Fibroblast of skin of abdomen (primary cell): ENCODE data around the gene KIFC1.

Experiments used
- DNase-seq: peaks from one replicate; pipeline ENCODE4 v3.0.0-alpha.2; 2013

KIFC1 gene

DNA sequence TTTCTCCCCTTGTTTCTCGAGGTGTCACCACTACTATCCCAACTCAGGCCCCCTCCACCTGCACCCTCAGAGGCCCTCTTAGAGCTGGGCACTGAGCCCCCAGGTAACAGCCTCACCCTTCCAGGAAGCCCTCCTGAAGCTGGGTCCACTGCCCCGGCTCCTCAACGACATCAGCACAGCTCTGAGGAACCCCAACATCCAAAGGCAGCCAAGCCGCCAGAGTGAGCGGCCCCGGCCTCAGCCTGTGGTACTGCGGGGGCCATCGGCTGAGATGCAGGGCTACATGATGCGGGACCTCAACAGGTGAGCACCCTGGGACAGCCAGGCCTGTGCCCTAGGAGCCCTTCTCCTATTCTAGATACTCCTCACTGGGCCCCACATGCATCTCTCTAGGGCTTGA, 49.8 kb downstream of the KIFC1 start:
- no peak for DNase-seq

DNA sequence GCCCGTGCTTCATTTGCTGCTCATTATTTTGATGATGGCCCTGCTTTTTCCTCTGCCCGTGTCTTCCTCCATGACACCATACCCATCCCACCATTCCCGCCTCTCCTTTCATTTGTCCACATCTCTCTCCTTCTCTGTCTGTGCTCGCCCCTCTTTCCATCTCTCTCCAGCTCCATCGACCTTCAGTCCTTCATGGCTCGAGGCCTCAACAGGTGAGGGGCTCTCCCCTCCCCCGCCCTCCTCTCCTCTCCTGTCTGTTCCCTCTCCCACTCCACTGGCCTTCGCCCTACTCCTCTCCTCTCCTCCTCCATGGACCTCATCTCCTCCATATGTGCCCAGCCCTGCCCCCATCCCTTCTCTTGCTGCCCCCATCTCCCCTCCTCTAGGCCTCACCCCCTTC, 50.7 kb downstream of the KIFC1 start:
- DNase-seq = no peak

DNA sequence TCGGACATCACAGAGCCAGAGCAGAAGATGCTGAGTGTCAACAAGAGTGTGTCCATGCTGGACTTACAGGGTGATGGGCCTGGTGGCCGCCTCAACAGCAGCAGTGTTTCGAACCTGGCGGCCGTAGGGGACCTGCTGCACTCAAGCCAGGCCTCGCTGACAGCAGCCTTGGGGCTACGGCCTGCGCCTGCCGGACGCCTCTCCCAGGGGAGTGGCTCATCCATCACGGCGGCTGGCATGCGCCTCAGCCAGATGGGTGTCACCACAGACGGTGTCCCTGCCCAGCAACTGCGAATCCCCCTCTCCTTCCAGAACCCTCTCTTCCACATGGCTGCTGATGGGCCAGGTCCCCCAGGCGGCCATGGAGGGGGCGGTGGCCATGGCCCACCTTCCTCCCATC, 51.4 kb downstream of the KIFC1 start:
- no peak for DNase-seq

- DNase-seq = no peak
These were observed 52.2 kb downstream of the KIFC1 start for GRCh38 chr6:33443619-33444504.

DNA sequence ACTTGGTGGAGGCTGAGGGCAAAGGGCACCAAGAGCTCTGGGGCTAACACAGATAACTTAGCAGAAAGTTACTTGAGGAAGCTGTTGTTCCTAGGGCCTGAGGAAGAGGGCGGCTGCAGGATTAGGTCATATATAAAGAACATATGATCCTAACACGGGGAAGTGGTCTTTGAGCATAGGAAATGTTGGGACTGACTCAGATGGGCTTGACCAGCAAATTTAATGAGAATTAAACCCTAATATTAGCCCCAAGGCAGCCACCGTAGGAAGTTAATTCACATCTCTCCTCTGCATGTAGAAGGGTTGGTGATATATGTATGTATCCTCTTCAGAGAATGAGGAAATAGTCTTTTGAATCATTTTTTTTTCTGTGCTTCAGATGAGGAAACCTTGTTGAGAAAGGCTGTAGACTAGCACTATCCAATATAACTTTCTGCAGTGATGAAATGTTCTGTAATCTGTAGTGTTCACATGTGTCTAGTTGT, 53.5 kb downstream of the KIFC1 start:
- no peak for DNase-seq

- DNase-seq = no peak
These were observed 54.7 kb downstream of the KIFC1 start for GRCh38 chr6:33446356-33446755.

- no peak for DNase-seq
These were observed 58.8 kb downstream of the KIFC1 start for GRCh38 chr6:33450434-33450833.

DNA sequence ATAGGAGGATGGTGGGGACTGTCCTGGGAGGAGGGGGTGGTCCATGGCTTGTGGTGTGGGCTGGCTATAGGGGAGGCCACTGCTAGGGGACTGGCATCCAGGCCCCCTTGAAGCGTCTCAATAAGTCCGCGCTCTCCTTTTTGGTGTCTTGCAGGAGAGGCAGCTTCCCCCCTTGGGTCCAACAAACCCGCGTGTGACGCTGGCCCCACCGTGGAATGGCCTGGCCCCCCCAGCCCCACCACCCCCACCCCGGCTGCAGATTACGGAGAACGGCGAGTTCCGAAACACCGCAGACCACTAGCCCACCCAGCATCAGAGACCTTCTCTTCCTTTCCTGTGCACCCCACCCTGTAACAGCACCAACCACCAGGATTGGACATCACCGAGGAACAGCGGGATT, 60.0 kb downstream of the KIFC1 start:
- no peak for DNase-seq

DNA sequence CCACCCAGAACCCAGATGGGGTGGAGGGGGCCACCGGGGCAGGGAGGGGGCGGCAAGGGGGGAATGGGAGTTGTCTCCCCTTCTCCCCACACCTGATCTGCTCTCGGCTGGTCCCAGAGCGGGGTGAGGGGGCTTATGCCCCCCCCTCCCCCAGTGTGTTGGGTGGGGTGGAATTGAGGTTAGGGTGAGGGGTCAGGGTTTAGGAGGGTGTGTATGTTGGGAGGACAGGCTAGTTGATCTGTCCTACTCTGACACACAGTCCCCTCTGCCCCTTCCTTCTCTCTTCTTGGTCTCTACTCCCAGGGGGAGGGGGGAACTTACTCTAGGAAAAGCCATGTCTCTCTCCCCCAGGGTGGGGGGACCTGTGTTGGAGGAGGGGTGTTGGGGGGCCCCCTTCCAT, 60.9 kb downstream of the KIFC1 start:
- DNase-seq = no peak

- DNase-seq = no peak
These were observed 61.9 kb downstream of the KIFC1 start for GRCh38 chr6:33453393-33454008.

GRCh38 chr6:33454009-33454946, 62.7 kb downstream of the KIFC1 start, which contains the start of gene ZBTB9:
Gene ZBTB9, plus strand, starts transcription at chr6:33454576. Its CDS starts 525 bp downstream, at chr6:33455101.
- peak; percentile 95 for DNase-seq

DNA sequence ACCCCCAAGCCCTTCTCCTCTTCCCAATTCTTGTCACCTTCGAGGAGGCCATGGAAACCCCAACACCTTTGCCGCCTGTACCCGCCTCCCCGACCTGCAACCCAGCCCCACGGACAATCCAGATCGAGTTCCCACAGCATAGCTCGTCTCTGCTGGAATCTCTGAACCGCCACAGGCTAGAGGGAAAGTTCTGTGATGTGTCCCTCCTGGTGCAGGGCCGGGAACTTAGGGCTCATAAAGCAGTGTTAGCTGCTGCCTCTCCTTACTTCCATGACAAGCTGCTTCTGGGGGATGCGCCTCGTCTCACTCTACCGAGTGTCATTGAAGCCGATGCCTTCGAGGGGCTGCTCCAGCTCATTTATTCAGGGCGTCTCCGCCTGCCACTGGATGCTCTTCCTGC, 63.4 kb downstream of the KIFC1 start:
- no peak for DNase-seq

DNA sequence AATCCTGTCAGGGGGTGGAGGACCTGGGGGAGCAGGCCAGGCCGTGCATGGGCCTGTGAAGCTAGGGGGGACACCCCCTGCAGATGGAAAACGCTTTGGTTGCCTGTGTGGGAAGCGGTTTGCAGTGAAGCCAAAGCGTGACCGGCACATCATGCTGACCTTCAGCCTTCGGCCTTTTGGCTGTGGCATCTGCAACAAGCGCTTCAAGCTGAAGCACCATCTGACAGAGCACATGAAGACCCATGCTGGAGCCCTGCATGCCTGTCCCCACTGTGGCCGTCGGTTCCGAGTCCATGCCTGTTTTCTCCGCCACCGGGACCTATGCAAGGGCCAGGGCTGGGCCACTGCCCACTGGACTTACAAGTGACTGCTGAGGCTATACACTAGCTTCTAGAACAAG, 64.5 kb downstream of the KIFC1 start:
- no peak for DNase-seq

DNA sequence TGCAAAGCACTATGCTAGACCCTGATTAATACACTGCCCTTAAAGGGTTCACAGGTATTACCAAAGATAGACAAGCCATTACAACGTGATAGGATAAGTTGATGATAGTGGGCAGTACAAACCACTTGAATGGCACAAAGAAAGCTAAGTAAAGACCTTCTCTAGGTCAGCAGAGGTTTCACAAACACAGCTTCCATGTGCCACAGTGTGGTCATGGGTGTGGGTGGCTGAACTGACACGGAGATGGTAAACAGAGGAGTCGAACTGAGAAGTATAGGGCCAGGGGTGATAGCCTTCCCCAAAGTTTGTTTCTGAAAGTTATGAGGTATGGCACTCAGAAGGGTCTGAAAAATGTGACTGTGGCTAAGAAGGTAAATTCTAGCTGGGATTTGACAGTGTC, 67.1 kb downstream of the KIFC1 start:
- DNase-seq = no peak

DNA sequence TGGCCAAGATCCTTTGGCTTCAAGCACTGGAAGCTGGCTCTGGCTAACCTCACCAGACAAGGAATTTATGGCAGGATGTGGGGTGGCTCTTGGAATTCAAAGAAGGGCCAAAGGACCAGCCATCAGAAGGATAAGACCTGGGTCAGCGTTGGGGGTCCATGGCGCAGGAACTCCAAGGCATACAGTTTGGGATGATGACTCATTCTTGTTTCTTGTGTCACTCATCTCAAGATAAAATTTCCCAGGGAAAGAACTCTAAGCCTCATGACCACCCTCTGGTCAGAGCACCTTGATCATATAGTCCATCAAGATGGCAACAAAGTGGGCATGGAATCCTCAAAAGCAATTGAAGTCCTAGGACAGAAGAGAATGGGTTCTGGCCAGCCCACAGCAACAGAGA, 67.6 kb downstream of the KIFC1 start:
- DNase-seq = no peak
